Measurements from ENCODE around the gene ALPL.

DNA sequence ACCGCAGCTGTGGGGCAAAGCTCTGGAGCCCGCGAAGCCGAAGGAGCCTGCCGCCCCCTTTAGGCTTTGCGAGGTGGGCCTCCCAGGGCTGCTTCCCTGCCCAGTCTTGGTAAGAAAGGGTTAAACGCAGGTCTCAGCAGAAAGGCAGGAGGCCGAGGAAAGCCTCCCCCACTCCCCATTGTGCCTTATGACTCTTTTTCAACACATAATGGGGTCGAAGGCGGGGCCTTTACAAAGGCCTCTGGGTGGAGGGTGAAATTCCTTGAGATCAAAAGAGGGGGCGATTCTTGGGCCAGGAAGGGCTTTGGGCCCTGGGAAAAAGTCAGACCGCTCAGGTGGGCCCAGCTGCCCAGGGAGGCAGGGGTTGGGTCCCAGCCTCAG is 880 bp downstream of the ALPL start:
- TF ChIP-seq, protein P1, sequence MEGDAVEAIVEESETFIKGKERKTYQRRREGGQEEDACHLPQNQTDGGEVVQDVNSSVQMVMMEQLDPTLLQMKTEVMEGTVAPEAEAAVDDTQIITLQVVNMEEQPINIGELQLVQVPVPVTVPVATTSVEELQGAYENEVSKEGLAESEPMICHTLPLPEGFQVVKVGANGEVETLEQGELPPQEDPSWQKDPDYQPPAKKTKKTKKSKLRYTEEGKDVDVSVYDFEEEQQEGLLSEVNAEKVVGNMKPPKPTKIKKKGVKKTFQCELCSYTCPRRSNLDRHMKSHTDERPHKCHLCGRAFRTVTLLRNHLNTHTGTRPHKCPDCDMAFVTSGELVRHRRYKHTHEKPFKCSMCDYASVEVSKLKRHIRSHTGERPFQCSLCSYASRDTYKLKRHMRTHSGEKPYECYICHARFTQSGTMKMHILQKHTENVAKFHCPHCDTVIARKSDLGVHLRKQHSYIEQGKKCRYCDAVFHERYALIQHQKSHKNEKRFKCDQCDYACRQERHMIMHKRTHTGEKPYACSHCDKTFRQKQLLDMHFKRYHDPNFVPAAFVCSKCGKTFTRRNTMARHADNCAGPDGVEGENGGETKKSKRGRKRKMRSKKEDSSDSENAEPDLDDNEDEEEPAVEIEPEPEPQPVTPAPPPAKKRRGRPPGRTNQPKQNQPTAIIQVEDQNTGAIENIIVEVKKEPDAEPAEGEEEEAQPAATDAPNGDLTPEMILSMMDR (conservative IDR thresholded peaks at IDR 0.05): no peak
- TF ChIP-seq EZH2 (IDR thresholded peaks at IDR 0.05; ENCODE audit: low read depth): no peak
